OCI-M1 (cell line): ENCODE results near the gene ANKRD31.
"Not testable (repeated sequence)": the region's sequence is repeated elsewhere in the genome, so short reads cannot be mapped to it uniquely, and the experiment has no call there.

Experiments
- DNase-seq: peaks from one replicate; lab custom pipeline; 2025; lab: John Stamatoyannopoulos, UW

The ANKRD31 gene

DNA sequence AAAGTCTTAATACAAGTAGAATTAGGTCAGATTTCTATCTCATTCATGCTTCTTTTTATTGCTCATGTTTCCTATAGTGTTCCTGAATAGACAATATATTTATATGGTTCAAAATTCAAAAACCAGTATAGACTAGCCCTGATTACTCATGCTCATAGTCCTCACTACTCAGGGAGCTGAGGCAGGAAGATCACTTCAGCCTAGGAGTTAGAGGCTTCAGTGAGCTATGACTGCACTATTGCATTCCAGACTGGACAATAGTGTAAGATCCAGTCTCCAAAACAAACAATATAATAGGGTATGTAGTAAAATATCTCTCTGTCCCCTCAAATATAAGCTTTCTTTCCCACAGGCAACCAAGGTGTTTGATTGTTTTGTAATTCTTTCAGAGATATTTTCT lies 2.4 kb downstream of the ANKRD31 start:
- DNase-seq: no peak

DNA sequence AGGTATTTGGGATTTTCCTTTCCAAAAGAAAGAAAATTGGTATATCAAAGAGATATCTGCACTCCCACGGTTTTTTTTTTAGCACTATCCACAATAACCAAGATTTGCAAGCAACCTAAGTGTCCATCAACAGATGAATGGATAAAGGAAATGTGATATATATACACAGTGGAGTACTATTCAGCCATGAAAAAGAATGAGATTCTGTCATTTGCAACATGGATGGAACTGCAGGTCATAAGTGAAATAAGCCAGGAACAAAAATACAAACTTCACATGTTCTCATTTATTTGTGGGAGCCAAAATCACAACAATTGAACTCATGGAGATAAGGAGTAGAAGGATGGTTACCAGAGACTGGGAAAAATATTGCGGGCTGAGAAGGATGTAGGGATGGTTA lies 9.8 kb downstream of the ANKRD31 start:
- DNase-seq: no peak

DNA sequence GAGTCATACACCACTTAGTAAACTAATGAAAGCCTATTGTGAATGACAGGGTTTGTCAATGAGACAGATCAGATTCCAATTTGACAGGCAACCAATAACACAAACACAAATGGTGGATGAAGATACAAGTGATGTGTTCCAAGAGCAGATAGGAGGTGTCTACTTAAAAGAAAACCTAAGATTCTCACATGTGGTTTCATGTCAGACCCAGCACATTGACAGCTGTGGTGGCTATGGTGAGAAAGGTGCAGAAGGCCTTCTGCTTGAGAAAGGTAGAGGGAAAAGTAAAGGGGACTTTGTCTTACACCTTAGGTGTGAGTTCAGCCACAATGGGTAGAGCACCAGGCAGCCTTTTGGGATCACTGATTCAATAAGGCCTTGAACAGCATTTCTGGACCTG lies 11.2 kb downstream of the ANKRD31 start:
- no peak for DNase-seq

DNA sequence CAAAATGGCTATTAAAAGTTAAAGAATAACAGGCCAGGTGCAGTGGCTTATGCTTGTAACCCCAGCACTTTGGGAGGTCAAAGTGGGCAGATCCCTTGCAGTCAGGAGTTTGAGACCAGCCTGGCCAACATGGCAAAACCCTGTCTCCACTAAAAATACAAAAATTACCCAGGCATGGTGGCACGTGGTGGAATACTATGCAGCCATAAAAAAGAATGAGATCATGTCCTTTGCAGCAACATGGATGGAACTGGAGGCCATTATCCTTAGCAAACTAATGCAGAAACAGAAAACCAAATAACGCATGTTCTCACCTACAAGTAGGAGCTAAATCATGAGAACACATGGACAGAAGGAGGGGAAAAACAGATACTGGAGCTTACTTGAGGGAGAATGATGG lies 15.9 kb downstream of the ANKRD31 start:
- DNase-seq: not testable (repeated sequence)

DNA sequence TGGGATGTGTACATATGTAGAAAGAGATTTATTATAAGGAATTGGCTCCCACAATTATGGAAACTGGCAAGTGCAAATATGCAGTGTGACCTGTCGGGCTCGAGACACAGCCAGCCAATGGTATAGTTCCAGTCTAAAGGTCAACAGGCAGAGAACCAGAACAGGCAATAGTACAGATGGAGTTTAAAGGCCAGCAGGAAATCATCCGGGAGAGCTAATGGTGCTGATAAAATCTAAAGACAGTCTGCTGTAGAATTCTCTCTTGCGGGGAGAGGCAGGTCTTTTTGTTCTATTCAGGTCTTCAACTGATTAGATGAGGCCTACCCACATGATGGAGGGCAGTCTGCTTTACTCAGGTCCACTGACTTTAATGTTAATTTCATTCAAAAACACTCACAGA lies 21.8 kb downstream of the ANKRD31 start:
- DNase-seq: no peak

DNA sequence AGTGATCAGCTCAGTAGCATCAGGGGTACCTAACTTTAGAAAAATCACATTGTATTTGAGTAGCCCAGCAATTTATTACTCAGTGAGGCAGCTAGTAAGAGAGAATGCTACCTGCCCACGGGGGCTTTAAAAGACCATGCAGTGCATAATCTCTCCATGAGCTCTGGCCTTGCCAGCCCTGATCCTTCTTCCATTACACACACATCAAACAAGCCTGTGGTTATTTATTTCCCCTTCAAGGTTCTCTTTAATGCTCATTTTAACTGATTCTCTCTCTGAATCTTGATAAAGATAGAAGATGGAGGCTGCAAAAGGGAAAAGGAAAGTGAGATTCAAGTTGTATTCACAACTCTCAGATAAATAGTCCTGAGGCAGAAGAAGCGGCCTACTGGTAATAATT lies 22.3 kb downstream of the ANKRD31 start:
- DNase-seq: no peak

DNA sequence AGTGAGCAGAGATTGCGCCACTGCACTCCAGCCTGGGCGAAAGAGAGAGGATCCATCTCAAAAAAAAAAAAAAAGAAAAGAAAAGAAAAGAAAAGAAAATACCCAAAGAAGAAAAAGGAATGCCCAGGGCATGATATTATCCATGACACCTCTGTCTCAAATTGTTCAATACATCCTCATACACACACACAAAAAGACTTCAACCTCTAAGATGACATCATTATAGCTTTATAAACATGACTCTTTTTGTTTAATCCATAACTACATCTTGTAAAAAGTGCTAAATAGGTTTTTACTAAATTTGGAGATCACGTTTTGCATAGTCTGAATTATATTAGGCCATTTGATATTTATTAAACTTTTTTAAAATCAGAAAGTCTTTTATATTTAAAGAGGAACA lies 33.1 kb downstream of the ANKRD31 start:
- DNase-seq: no peak

DNA sequence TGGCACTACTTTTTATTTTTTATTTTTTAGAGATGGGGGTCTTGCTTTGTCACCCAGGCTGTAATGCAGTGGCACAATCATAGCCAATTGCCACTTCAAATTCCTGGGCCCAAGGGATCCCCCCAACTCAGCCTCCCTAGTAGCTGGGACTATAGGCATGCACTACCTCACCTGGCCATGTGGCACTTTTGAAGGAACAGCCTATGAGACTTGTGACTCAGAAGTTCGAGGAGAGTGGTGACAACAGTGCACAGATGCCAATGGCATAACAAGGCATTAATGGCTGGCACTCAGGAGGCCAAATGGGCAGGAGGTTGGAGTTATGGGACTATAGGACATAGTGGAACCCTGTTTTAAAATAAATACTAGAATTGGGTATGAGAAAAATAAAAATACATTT lies 33.7 kb downstream of the ANKRD31 start:
- no peak for DNase-seq

DNA sequence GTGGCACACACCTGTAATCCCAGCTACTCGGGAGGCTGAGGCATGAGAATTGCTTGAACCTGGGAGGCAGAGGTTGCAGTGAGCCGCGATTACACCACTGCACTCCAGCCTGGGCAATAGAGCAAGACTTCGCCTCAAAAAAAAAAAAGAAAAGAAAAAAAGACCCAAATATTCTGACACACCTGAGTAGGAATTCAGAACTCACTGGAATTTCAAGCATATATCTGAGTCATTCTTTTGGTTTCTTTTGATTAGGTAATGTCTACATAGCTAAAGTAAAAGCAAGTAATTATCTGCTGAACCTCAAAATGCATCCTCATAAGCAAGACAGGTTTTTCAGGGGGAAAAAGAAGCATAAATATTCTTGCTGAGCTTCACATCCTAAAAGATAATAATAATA lies 35.9 kb downstream of the ANKRD31 start:
- DNase-seq: no peak

DNA sequence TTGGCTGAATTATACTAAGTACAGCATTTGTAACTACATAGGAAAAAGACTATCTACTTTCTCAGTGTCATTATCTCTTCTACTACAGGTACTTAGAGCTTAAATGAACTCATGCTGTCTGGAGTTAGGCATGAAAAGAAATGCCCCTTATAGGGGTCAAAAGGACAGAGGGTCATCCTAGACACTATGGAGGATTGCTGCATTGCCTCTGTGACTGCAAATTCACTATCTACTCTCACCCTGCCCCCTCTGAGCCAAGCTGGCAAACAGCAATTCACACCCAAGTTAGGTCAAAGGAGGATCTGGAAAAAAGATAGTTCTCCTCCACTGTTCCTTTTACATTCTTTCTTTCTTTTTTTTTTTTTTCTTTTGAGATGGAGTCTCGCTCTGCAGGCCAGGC lies 36.7 kb downstream of the ANKRD31 start:
- DNase-seq: no peak

DNA sequence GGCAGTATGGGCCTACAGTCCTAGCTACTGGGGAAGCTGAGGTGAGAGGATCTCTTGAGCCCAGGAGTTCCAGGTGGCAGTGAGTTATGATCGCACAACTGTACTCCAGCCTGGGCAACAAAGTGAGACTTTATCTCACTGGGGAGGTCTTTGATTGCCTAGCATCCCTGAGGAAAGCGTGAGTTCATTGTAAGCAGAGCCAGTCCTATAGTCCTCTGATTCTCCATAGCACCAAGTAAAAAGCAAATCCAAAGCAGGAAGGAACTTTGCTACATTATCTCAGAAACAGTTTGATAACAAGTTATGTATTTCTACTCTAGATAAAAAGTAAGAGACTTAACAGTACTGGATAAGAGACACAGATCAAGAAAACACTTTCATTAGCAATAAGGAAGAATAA lies 37.6 kb downstream of the ANKRD31 start:
- no peak for DNase-seq

DNA sequence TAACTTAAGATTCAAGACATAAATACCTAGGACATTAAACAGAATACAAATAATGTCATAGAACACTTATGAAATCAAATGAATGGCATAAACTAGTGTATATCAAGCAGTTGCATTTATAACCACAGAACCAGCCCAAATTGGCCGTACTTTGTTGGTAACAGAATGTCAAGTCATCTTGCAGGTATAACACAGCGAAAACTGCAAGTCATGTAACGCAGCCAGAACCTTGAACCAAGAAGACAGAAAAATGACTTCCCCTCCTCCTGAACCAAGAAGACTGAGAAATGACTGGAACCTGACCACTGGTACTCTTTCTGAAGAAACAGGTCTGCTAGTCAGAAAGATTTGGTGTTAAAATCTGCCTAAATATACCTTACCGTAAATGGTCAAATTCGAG lies 38.9 kb downstream of the ANKRD31 start:
- DNase-seq: no peak

DNA sequence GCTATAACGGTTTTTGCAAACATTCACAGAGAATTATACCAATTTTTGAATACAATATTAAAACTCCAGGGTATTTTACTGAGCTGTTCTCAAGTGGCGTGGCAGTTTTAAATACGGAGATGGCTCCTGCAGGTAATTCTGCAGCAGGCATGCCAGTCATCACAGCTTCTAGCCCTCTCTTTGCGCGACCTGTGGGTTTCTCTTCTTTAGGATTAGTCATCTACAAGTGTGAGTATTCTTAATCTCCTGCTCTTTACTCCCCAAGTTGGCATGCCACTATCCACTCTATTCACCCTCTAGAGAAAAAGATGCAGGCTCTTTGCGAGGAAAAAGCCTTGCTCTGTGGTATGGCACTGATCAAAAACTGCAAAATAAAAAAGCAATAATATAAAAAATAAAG lies 43.9 kb downstream of the ANKRD31 start:
- no peak for DNase-seq

DNA sequence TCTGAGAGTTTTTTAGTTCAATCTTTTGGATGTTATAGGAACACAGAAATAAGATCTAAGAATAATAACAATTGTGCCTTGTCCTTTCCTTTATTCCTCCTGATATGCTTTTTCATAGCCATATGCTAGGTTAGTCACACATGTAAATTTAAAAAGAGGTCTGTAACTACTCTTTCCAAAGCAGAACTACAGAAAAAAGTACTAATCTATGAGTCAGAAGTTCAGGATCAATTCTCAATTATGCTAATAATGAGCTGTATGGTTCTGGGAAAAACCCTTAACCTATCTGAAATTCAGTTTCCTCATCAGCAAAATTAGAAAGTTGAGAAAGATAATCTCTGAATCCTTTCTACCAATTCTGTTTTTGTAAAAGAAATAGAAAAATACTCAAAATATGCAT lies 44.4 kb downstream of the ANKRD31 start:
- DNase-seq: no peak

DNA sequence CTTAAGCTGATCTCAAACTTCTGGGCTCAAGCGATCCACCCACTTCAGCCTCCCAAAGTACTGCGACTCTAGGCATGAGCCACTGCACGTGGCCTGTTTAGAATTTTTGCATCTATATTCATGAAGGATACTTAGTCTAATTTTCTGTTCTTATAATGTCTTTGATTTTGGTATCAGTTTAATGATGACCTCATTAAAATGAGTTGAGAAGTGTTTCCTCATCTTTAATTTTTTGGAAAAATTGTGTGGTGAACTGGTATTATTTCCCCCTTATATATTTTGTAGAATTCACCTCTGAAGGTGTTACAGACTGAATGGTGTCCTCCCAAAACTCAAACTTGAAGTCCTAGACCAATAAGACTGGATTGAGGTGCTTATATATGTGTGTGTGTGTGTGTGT lies 46.5 kb downstream of the ANKRD31 start:
- DNase-seq: no peak

DNA sequence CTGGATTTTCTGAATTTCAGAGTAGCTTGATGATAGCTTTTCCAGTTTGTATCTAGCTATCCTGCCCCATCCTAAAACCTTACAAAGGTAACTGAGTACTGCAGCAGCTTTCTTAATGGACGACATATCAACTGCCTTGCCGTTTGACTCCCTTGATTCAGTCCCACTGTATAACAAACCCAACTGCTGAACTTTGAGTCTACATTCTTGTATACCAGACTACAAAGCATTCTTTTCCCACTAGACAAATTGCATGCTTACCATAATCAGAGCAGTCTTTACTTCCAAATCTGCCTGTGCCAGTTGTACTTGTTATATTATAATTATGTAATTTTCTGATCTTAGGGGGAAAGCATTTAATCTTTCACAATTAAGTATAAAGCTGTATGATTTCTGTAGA lies 47.3 kb downstream of the ANKRD31 start:
- DNase-seq: no peak

DNA sequence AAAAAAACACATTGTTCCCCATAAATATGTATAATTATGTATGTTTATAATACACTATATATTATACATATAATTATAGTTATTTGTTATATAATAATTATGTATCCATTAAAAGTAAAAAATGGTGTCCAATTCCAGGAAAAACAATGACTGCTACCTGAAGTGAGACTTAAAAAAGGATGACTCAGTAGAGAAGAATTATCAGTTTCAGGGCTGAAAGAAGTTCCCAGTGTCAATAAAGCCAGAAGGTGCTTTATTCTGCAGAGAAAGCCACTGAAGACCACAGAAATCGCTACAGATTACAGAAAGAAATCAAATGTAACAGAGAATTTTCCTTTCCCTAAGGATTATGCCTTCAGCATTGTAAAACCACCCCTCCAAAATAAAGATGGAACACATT lies 50.9 kb downstream of the ANKRD31 start:
- DNase-seq: no peak

DNA sequence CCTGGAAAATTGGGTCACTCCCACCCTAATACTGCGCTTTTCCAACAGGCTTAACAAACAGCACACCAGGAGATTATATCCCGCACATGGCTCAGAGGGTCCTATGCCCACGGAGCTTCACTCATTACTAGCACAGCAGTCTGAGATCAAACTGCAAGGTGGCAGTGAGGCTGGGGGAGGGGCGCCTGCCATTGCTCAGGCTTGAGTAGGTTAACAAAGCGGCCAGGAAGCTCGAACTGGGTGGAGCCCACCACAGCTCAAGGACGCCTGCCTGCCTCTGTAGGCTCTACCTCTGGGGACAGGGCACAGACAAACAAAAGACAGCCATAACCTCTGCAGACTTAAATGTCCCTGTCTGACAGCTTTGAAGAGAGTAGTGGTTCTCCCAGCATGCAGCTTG lies 60.7 kb downstream of the ANKRD31 start:
- DNase-seq: not testable (repeated sequence)

DNA sequence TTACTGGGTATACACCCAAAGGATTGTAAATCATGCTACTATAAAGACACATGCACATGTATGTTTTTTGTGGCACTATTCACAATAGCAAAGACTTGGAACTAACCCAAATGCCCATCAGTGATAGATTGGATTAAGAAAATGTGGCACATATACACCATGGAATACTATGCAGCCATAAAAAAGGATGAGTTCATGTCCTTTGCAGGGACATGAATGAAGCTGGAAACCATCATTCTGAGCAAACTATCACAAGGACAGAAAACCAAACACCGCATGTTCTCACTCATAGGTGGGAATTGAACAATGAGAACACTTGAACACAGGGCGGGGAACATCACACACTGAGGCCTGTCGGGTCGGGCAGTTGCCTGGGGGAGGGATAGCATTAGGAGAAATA lies 61.8 kb downstream of the ANKRD31 start:
- not testable (repeated sequence) for DNase-seq

DNA sequence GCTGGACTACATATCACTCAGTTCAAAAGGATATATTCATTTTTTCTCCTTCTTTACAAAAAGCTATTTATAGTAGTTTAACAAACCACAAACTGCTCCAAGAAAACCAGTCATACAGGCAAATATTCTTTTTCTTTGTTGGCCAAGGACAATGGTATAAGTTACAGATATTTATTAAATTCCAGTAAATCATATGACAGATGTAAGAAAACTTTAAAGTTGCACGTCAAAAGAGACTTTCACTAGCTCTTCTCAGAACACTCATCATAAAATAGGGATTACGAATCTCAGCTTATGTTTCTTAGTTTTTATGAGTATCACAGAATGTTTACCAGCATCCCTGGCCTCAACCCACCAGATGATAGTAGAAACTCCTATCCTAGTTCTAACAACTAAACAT lies 67.2 kb downstream of the ANKRD31 start:
- no peak for DNase-seq

DNA sequence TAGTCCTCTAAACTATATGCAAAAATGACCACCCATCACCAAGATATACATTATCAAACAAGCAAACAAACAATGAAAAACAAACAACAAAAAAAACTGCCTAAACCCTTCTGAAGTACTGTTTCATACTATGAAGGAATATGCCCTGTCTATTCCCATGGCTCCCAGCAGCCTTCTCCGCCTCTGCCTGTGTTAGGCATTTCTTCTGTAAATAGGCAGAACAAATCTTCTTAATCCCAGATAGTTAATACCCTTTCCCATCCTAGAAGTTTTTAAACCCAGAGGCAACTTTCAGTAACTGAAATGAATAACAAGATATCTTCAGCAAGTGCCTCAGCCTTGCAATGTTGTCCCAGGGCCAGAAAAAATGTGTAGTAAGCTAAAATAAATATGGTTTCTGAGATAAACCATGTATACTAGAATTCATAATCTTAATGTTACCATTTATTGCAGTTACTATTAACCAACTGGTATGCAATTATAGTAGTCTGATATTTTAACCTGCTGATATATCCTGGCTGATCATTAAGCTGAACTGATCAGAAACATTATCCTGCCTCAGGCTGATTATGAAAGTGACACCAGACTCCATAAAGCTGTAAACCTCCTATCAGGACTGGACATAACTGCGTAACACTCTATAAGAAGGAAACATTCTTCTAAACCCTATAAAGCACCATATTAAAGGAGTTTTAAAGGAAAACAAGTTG lies 68.5 kb downstream of the ANKRD31 start:
- DNase-seq: no peak

DNA sequence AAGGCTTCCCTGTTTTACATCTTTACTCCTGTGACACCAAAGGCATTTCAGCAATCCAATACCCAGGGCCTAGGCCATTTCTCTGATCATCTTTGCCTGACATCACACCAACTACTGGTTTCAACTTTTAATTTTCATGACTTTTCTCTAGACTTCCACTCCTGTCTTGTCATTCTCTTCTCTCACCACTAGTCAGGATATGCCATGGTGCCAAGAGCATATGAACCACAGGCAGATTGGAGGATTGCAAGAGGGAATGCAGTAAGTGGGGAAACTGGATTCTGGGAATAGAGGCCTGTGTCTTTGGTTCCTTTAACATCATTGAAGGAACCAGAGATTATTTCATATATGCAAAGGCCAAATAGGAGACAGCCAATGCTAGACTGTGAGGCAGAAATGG lies 69.3 kb downstream of the ANKRD31 start:
- DNase-seq: no peak

DNA sequence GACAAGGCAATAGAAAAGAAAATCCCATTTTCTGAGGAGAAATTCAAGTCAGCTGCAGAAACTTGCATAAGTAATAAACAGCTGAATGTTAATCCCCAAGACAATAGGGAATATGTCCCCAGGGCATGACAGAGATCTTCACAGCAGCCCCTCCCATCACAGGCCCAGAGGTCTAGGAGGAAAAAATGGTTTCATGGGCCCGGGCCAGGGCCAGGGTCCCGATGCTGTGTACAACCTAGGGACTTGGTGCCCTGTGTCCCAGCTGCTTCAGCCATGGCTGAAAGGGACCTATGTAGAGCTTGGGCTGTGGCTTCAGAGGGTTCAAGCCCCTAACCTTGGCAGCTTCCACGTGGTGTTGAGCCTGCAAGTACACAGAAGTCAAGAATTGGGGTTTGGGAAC lies 75.2 kb downstream of the ANKRD31 start:
- DNase-seq: not testable (repeated sequence)

DNA sequence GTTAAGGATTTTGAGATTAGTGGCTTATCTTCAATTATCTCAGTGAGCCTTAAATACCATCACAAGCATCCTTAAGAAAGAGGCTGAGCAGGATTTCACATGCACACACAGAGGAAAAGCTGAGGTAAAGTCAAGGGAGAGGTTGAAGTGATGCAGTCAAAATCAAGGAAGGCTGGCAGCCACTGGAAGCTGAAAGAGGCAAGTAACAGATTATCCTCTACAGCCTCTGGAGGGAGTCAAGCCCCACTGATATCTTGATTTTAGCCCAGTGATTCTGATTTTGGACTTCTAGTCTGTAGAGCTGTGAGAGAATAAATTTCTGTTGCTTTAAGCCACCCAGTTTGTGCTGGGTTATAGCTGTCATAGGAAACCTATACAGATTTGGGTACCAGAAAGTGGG lies 80.1 kb downstream of the ANKRD31 start:
- DNase-seq: no peak

DNA sequence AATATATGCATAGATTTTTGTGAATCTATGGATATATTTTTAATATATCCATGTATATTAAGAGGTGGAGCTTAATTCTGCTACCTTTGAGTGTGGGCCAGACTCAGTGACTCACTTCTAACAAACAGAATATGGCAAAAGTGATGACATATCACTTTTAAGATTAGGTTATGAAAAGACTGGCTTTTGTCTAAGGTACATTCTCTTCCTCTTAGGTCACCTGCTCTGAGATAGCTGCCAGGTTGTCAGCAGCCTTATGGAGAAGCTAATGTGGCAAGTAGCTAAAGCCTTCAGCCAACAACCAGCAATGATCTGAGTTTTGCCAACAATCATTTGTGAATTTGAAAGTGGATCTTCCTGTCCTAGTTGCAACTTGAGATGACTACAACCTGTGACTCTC lies 83.8 kb downstream of the ANKRD31 start:
- no peak for DNase-seq
